Measurements from ENCODE around the gene FBLN1.

FBLN1 gene

GRCh38 chr22:45465633-45466032 lies 37.0 kb upstream of the FBLN1 start:
- Histone ChIP-seq H4K91ac (ENCODE audit: low read length) (no peak overlapping the region), H3K4me3 (ENCODE audit: insufficient read depth in 1 of 2, low read depth in 1 of 2, low read length in 2 of 2) (no peak overlapping the region), H4K8ac (ENCODE audit: low read length) (no peak overlapping the region), H3K27ac (ENCODE audit: low read length, poor library complexity, severe bottlenecking) (no peak overlapping the region), H2BK5ac (ENCODE audit: low read depth, low read length, poor library complexity, severe bottlenecking) (no peak overlapping the region), H2AFZ (ENCODE audit: low read depth, low read length) (no peak overlapping the region), H3K18ac (ENCODE audit: low read depth in 1 of 2, low read length in 2 of 2) (no peak overlapping the region), H3K9me3 (ENCODE audit: control insufficient read depth, low read length) (peaks cover 20% of the 10 kb centered on the region), H3K4ac (ENCODE audit: low read depth in 1 of 2, low read length in 2 of 2) (no peak overlapping the region), H2BK12ac (ENCODE audit: low read length in 2 of 2) (no peak overlapping the region), H3K23ac (ENCODE audit: low read length in 2 of 2) (no peak overlapping the region), H2AK5ac (ENCODE audit: low read length, severe bottlenecking) (no peak overlapping the region), H3K14ac (ENCODE audit: low read length in 2 of 2) (no peak overlapping the region), H3K4me2 (ENCODE audit: low read length, poor library complexity, severe bottlenecking) (no peak overlapping the region), H2BK120ac (ENCODE audit: low read depth, low read length) (no peak overlapping the region), H3K36me3 (ENCODE audit: control insufficient read depth in 1 of 2, insufficient read depth in 2 of 2, low read depth in 1 of 2, low read length in 2 of 2) (no peaks in the 10 kb centered on the region), H3K9ac (ENCODE audit: low read length) (no peak overlapping the region), H3K4me1 (ENCODE audit: control insufficient read depth, insufficient read depth, low read depth, low read length) (peaks cover 10% of the 10 kb centered on the region), H3K79me1 (replicated peaks; ENCODE audit: low read length, poor library complexity, severe bottlenecking) (no peaks in the 10 kb centered on the region), H2BK15ac (ENCODE audit: low read depth, poor library complexity, severe bottlenecking) (no peak overlapping the region), H3K27me3 (ENCODE audit: control insufficient read depth in 1 of 2, insufficient read depth in 1 of 2, low read length in 2 of 2) (no peaks in the 10 kb centered on the region)
- no peak for DNase-seq
- 89% methylated on average over 3 of the region's 3 CpGs for WGBS

- Histone ChIP-seq H4K8ac (ENCODE audit: low read length) (no peak overlapping the region), H3K14ac (ENCODE audit: low read length in 2 of 2) (no peak overlapping the region), H3K4me1 (ENCODE audit: control insufficient read depth, insufficient read depth, low read depth, low read length) (peaks cover 10% of the 10 kb centered on the region), H3K18ac (ENCODE audit: low read depth in 1 of 2, low read length in 2 of 2) (no peak overlapping the region), H3K4me2 (ENCODE audit: low read length, poor library complexity, severe bottlenecking) (no peak overlapping the region), H4K91ac (ENCODE audit: low read length) (no peak overlapping the region), H3K23ac (ENCODE audit: low read length in 2 of 2) (no peak overlapping the region), H2BK12ac (ENCODE audit: low read length in 2 of 2) (no peak overlapping the region), H3K36me3 (ENCODE audit: control insufficient read depth in 1 of 2, insufficient read depth in 2 of 2, low read depth in 1 of 2, low read length in 2 of 2) (no peaks in the 10 kb centered on the region), H3K27me3 (ENCODE audit: control insufficient read depth in 1 of 2, insufficient read depth in 1 of 2, low read length in 2 of 2) (no peaks in the 10 kb centered on the region), H3K9ac (ENCODE audit: low read length) (peak overlapping the region; percentile 90), H2AK5ac (ENCODE audit: low read length, severe bottlenecking) (peak overlapping the region; percentile 17), H3K9me3 (ENCODE audit: control insufficient read depth, low read length) (peaks cover 20% of the 10 kb centered on the region), H2BK5ac (ENCODE audit: low read depth, low read length, poor library complexity, severe bottlenecking) (peak overlapping the region; percentile 57), H3K27ac (ENCODE audit: low read length, poor library complexity, severe bottlenecking) (peak overlapping the region; percentile 56), H2BK120ac (ENCODE audit: low read depth, low read length) (no peak overlapping the region), H2BK15ac (ENCODE audit: low read depth, poor library complexity, severe bottlenecking) (no peak overlapping the region), H2AFZ (ENCODE audit: low read depth, low read length) (no peak overlapping the region), H3K79me1 (replicated peaks; ENCODE audit: low read length, poor library complexity, severe bottlenecking) (no peaks in the 10 kb centered on the region), H3K4me3 (ENCODE audit: insufficient read depth in 1 of 2, low read depth in 1 of 2, low read length in 2 of 2) (peak overlapping the region in 1 of 2 experiments; percentile 51), H3K4ac (ENCODE audit: low read depth in 1 of 2, low read length in 2 of 2) (no peak overlapping the region)
- 68% methylated on average over 6 of the region's 7 CpGs for WGBS
- no peak for DNase-seq
Observed at GRCh38 chr22:45468872-45469271, 33.8 kb upstream of the FBLN1 start.

GRCh38 chr22:45469281-45470073 lies 33.2 kb upstream of the FBLN1 start:
- H2BK15ac ChIP-seq (ENCODE audit: low read depth, poor library complexity, severe bottlenecking), result no peak overlapping the region
- H3K4me1 ChIP-seq (ENCODE audit: control insufficient read depth, insufficient read depth, low read depth, low read length), result peaks cover 10% of the 10 kb centered on the region
- no peaks in the 10 kb centered on the region for H3K79me1 ChIP-seq (replicated peaks; ENCODE audit: low read length, poor library complexity, severe bottlenecking)
- H2BK12ac ChIP-seq (ENCODE audit: low read length in 2 of 2), result peak overlapping the region in 1 of 2 experiments; percentile 72
- H3K27me3 ChIP-seq (ENCODE audit: control insufficient read depth in 1 of 2, insufficient read depth in 1 of 2, low read length in 2 of 2), result no peaks in the 10 kb centered on the region
- H3K18ac ChIP-seq (ENCODE audit: low read depth in 1 of 2, low read length in 2 of 2), result peak overlapping the region; percentile 21 to 37
- peak overlapping the region; percentile 56 for H3K27ac ChIP-seq (ENCODE audit: low read length, poor library complexity, severe bottlenecking)
- H2BK5ac ChIP-seq (ENCODE audit: low read depth, low read length, poor library complexity, severe bottlenecking), result no peak overlapping the region
- H3K4ac ChIP-seq (ENCODE audit: low read depth in 1 of 2, low read length in 2 of 2), result peak overlapping the region in 1 of 2 experiments; percentile 67
- H3K36me3 ChIP-seq (ENCODE audit: control insufficient read depth in 1 of 2, insufficient read depth in 2 of 2, low read depth in 1 of 2, low read length in 2 of 2), result no peaks in the 10 kb centered on the region
- H3K4me3 ChIP-seq (ENCODE audit: insufficient read depth in 1 of 2, low read depth in 1 of 2, low read length in 2 of 2), result peak overlapping the region in 1 of 2 experiments; percentile 51
- H4K8ac ChIP-seq (ENCODE audit: low read length), result peak overlapping the region; percentile 62
- H3K14ac ChIP-seq (ENCODE audit: low read length in 2 of 2), result no peak overlapping the region
- H3K4me2 ChIP-seq (ENCODE audit: low read length, poor library complexity, severe bottlenecking), result no peak overlapping the region
- H2AFZ ChIP-seq (ENCODE audit: low read depth, low read length), result no peak overlapping the region
- no peak overlapping the region for H3K23ac ChIP-seq (ENCODE audit: low read length in 2 of 2)
- peak overlapping the region; percentile 90 for H3K9ac ChIP-seq (ENCODE audit: low read length)
- no peak for DNase-seq
- peaks cover 20% of the 10 kb centered on the region for H3K9me3 ChIP-seq (ENCODE audit: control insufficient read depth, low read length)
- peak overlapping the region; percentile 74 for H2AK5ac ChIP-seq (ENCODE audit: low read length, severe bottlenecking)
- no peak overlapping the region for H2BK120ac ChIP-seq (ENCODE audit: low read depth, low read length)
- WGBS, result 87% methylated on average over 4 of the region's 8 CpGs
- no peak overlapping the region for H4K91ac ChIP-seq (ENCODE audit: low read length)

DNA sequence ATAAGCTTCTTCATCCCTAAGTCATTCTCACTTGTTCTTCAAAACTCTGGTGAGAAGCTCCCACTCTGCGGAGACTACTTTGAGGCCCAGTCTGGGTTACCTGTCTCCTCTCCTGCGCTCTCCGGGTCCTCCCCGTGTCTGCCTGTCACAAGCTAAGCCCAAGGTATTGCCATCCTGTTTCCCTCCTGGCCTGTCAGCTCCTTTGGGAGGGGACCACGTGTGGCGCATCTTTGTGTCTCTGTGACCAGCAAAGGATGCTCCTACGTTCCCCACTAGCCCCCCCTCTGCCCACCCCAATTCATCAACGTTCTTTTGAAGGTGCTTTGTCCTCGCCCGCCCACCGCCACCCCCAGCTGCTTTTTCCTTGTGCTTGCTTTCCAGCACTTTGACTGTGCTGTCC lies 31.8 kb upstream of the FBLN1 start:
- H3K14ac ChIP-seq (ENCODE audit: low read length in 2 of 2), result no peak overlapping the region
- no peak overlapping the region for H4K8ac ChIP-seq (ENCODE audit: low read length)
- no peaks in the 10 kb centered on the region for H3K79me1 ChIP-seq (replicated peaks; ENCODE audit: low read length, poor library complexity, severe bottlenecking)
- peak overlapping the region; percentile 61 for H2AK5ac ChIP-seq (ENCODE audit: low read length, severe bottlenecking)
- H3K27me3 ChIP-seq (ENCODE audit: control insufficient read depth in 1 of 2, insufficient read depth in 1 of 2, low read length in 2 of 2), result no peaks in the 10 kb centered on the region
- no peak overlapping the region for H3K4me3 ChIP-seq (ENCODE audit: insufficient read depth in 1 of 2, low read depth in 1 of 2, low read length in 2 of 2)
- H2BK120ac ChIP-seq (ENCODE audit: low read depth, low read length), result no peak overlapping the region
- H2BK15ac ChIP-seq (ENCODE audit: low read depth, poor library complexity, severe bottlenecking), result peak overlapping the region; percentile 26
- no peaks in the 10 kb centered on the region for H3K36me3 ChIP-seq (ENCODE audit: control insufficient read depth in 1 of 2, insufficient read depth in 2 of 2, low read depth in 1 of 2, low read length in 2 of 2)
- no peak overlapping the region for H4K91ac ChIP-seq (ENCODE audit: low read length)
- no peak overlapping the region for H3K4me2 ChIP-seq (ENCODE audit: low read length, poor library complexity, severe bottlenecking)
- H2AFZ ChIP-seq (ENCODE audit: low read depth, low read length), result no peak overlapping the region
- H3K4me1 ChIP-seq (ENCODE audit: control insufficient read depth, insufficient read depth, low read depth, low read length), result peaks cover 10% of the 10 kb centered on the region
- H3K4ac ChIP-seq (ENCODE audit: low read depth in 1 of 2, low read length in 2 of 2), result peak overlapping the region in 1 of 2 experiments; percentile 83
- H3K27ac ChIP-seq (ENCODE audit: low read length, poor library complexity, severe bottlenecking), result no peak overlapping the region
- H2BK5ac ChIP-seq (ENCODE audit: low read depth, low read length, poor library complexity, severe bottlenecking), result no peak overlapping the region
- no peak overlapping the region for H3K23ac ChIP-seq (ENCODE audit: low read length in 2 of 2)
- peak overlapping the region in 1 of 2 experiments; percentile 64 for H3K18ac ChIP-seq (ENCODE audit: low read depth in 1 of 2, low read length in 2 of 2)
- peak overlapping the region; percentile 19 for H3K9ac ChIP-seq (ENCODE audit: low read length)
- WGBS, result 91% methylated on average over 7 of the region's 11 CpGs
- no peak for DNase-seq
- peaks cover 20% of the 10 kb centered on the region for H3K9me3 ChIP-seq (ENCODE audit: control insufficient read depth, low read length)
- peak overlapping the region in 1 of 2 experiments; percentile 92 for H2BK12ac ChIP-seq (ENCODE audit: low read length in 2 of 2)

Data from mesenchymal stem cell (in vitro differentiated cells and primary cell).